Measurements from ENCODE around the gene SLC13A1.

The SLC13A1 gene

GRCh38 chr7:123199883-123200282 is at the start of gene SLC13A1:
SLC13A1 (minus strand) TSS chr7:123199969; CDS start chr7:123199946, 23 bp downstream.
- peak within 1 kb of the TSS; percentile 30 for H3K27ac ChIP-seq
- TF ChIP-seq CTCF (conservative IDR thresholded peaks at IDR 0.05) = no peak

GRCh38 chr7:123244768-123245167 is 45.0 kb upstream of the SLC13A1 start:
- no peak overlapping the region for H3K27ac ChIP-seq
- TF ChIP-seq CTCF (conservative IDR thresholded peaks at IDR 0.05) = no peak

GRCh38 chr7:123242467-123243092 is 42.8 kb upstream of the SLC13A1 start:
- no peak for TF ChIP-seq CTCF (conservative IDR thresholded peaks at IDR 0.05)
- peak overlapping the region; percentile 59 for H3K27ac ChIP-seq

GRCh38 chr7:123241809-123242208 is 42.0 kb upstream of the SLC13A1 start:
- TF ChIP-seq CTCF (conservative IDR thresholded peaks at IDR 0.05) = no peak
- H3K27ac ChIP-seq = peak overlapping the region; percentile 59

GRCh38 chr7:123231021-123232000 is 31.5 kb upstream of the SLC13A1 start:
- no peak for TF ChIP-seq CTCF (conservative IDR thresholded peaks at IDR 0.05)
- no peak overlapping the region for H3K27ac ChIP-seq

- TF ChIP-seq CTCF (conservative IDR thresholded peaks at IDR 0.05) = no peak
Observed at GRCh38 chr7:123230603-123231002, 30.8 kb upstream of the SLC13A1 start.

GRCh38 chr7:123230147-123230546 is 30.4 kb upstream of the SLC13A1 start:
- TF ChIP-seq CTCF (conservative IDR thresholded peaks at IDR 0.05) = no peak
- no peak overlapping the region for H3K27ac ChIP-seq

More at GRCh38 chr7:123230603-123231002, 30.8 kb upstream of the SLC13A1 start:
- no peak overlapping the region for H3K27ac ChIP-seq
